OCI-LY3 (cell line): ENCODE measurements around the gene PHC2.

Experiments
- EZH2phosphoT487 ChIP-seq: fragments of 200-600 bp; shearing (Covaris generic); IDR thresholded peaks from 2 replicates; pipeline ENCODE4 v1.6.1; 2018; ENCODE audit warnings: antibody characterized with exemption, mixed run types, low read depth
- TF ChIP-seq, protein P1 (sequence below): fragments of 200-600, 300-600 bp; sonication (generic); IDR thresholded peaks from 2 replicates; pipeline ENCODE4 v1.5.1; 2014; ENCODE audit warnings: antibody characterized with exemption, low read length, low read depth

DNA sequence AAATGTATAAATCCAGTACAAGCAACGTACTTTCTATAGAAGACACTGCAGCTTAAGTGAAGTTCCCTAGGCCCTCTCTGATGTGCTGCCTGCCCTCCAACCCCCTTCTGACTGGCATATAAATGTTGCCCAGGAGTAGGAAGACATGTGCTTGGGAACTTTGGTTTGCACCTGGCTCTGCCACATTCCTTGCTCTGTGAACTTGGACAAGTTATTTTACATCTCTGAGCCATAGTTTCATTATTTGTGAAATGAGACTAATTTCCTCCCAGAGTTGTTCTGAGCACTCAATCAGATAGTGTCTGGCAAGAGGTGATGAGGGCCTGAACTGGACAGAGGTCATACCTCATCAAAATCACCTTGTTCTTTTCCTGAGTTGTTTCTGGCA is 3.5 kb upstream of the PHC2 start:
- TF ChIP-seq, protein P1, sequence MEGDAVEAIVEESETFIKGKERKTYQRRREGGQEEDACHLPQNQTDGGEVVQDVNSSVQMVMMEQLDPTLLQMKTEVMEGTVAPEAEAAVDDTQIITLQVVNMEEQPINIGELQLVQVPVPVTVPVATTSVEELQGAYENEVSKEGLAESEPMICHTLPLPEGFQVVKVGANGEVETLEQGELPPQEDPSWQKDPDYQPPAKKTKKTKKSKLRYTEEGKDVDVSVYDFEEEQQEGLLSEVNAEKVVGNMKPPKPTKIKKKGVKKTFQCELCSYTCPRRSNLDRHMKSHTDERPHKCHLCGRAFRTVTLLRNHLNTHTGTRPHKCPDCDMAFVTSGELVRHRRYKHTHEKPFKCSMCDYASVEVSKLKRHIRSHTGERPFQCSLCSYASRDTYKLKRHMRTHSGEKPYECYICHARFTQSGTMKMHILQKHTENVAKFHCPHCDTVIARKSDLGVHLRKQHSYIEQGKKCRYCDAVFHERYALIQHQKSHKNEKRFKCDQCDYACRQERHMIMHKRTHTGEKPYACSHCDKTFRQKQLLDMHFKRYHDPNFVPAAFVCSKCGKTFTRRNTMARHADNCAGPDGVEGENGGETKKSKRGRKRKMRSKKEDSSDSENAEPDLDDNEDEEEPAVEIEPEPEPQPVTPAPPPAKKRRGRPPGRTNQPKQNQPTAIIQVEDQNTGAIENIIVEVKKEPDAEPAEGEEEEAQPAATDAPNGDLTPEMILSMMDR: no peak
- TF ChIP-seq EZH2phosphoT487: no peak
